NT2/D1 (cell line): ENCODE results near the gene IL26.
"Not testable (repeated sequence)": the region's sequence is repeated elsewhere in the genome, so short reads cannot be mapped to it uniquely, and the experiment has no call there.

Experiments
- DNase-seq: peaks from one replicate; pipeline ENCODE4 v3.0.0-alpha.2; 2011; ENCODE audit warnings: low read depth, low spot score
- H3K27me3 ChIP-seq: 2 replicates; pipeline ENCODE4 v1.6.0; 2011; ENCODE audit warnings: mild to moderate bottlenecking; ENCODE audit not compliant: insufficient read length, insufficient read depth
- H3K36me3 ChIP-seq: 2 replicates; pipeline ENCODE4 v1.6.1; 2011; ENCODE audit warnings: mild to moderate bottlenecking, low read length, mixed read lengths; ENCODE audit not compliant: insufficient read depth, insufficient read length
- H3K4me1 ChIP-seq: 2 replicates; pipeline ENCODE4 v1.5.1; 2011; ENCODE audit not compliant: insufficient read depth, insufficient read length
- H3K4me3 ChIP-seq: 2 replicates; pipeline ENCODE4 v1.5.1; 2011; ENCODE audit warnings: low read depth; ENCODE audit not compliant: insufficient read length
- H3K9ac ChIP-seq: 2 replicates; pipeline ENCODE4 v1.6.0; 2011; ENCODE audit warnings: low read depth; ENCODE audit not compliant: insufficient read length
- H3K9me3 ChIP-seq: 2 replicates; pipeline ENCODE4 v1.5.1; 2011; ENCODE audit warnings: mild to moderate bottlenecking, low read length; ENCODE audit not compliant: insufficient read depth
- SUZ12 ChIP-seq: IDR thresholded peaks from 2 replicates; pipeline ENCODE4 v1.6.1; 2011; ENCODE audit not compliant: insufficient read length, insufficient read depth; ENCODE audit errors: extremely low read depth
- YY1 ChIP-seq: IDR thresholded peaks from 2 replicates; pipeline ENCODE4 v1.6.1; 2011; ENCODE audit not compliant: insufficient read length, insufficient read depth
- ZNF274 ChIP-seq: IDR thresholded peaks from 2 replicates; pipeline ENCODE4 v1.6.1; 2011; ENCODE audit warnings: mild to moderate bottlenecking, low read depth, low read length

The IL26 gene

DNA sequence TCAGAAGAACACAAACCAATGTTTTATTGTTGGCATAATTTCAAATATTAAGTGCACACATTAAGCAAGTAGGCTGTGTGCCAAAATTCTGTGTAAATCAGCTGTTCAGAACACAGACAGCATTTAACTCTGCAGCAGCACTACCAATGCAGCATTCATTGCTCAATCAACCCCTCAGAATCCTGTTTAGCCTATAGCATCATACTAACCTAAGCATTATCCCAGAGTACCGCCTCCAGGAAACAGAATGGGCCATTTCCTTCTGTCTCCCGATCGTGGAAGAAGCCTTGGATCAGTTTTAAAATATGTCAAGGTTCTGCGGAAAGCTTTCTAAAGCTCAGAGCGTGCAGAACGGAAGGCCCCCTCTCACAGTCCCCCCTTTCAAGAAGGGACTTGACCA lies 3.3 kb downstream of the IL26 start:
- Histone ChIP-seq H3K9ac (no peak overlapping the region), H3K27me3 (no peaks in the 10 kb centered on the region), H3K4me1 (no peaks in the 10 kb centered on the region), H3K9me3 (no peaks in the 10 kb centered on the region), H3K36me3 (no peaks in the 10 kb centered on the region), H3K4me3 (no peak overlapping the region)
- no peak for DNase-seq
- TF ChIP-seq YY1: no peak
- TF ChIP-seq SUZ12: no peak
- TF ChIP-seq ZNF274: no peak

DNA sequence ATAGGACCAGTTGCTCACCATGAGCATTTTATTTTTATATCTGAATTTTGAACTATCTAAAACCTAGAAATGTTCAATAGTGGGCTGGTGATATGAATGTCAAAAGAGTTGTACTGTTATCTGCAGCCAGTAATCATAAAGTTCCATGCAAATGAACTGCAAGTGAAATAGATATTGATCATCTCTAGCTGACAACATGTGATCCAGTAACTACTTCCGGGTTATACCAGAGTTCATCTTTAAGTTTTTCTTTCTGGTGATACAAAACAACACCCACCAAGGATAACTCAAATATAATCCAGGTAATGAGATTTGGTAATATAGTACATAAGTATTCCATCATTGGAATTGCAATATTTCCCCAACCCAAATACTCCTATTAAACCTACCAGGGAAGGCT lies 4.1 kb downstream of the IL26 start:
- H3K9me3 ChIP-seq: no peaks in the 10 kb centered on the region
- DNase-seq: no peak
- no peaks in the 10 kb centered on the region for H3K27me3 ChIP-seq
- TF ChIP-seq ZNF274 (no peak), SUZ12 (no peak), YY1 (no peak)
- H3K4me1 ChIP-seq: no peaks in the 10 kb centered on the region
- H3K4me3 ChIP-seq: no peak overlapping the region
- no peak overlapping the region for H3K9ac ChIP-seq
- H3K36me3 ChIP-seq: no peaks in the 10 kb centered on the region

GRCh38 chr12:68210875-68211274 lies 14.7 kb downstream of the IL26 start:
- TF ChIP-seq ZNF274: no peak
- TF ChIP-seq SUZ12: no peak
- no peak for TF ChIP-seq YY1
- Histone ChIP-seq H3K4me3 (no peak overlapping the region), H3K9me3 (no peaks in the 10 kb centered on the region), H3K27me3 (no peaks in the 10 kb centered on the region), H3K36me3 (no peaks in the 10 kb centered on the region), H3K9ac (no peak overlapping the region), H3K4me1 (no peaks in the 10 kb centered on the region)
- DNase-seq: no peak

- DNase-seq, H3K9ac ChIP-seq, H3K27me3 ChIP-seq, H3K4me3 ChIP-seq, H3K4me1 ChIP-seq, H3K9me3 ChIP-seq, H3K36me3 ChIP-seq: not testable (repeated sequence)
Measured at GRCh38 chr12:68209048-68209728, 16.4 kb downstream of the IL26 start.

GRCh38 chr12:68207276-68207675 lies 18.3 kb downstream of the IL26 start:
- DNase-seq: no peak

GRCh38 chr12:68206446-68206845 lies 19.2 kb downstream of the IL26 start:
- no peak for TF ChIP-seq SUZ12
- no peak for TF ChIP-seq YY1
- no peak for TF ChIP-seq ZNF274
- no peak for DNase-seq
- Histone ChIP-seq H3K27me3 (no peaks in the 10 kb centered on the region), H3K9me3 (no peaks in the 10 kb centered on the region), H3K36me3 (no peaks in the 10 kb centered on the region), H3K4me3 (no peak overlapping the region), H3K4me1 (no peaks in the 10 kb centered on the region), H3K9ac (no peak overlapping the region)

More at GRCh38 chr12:68207276-68207675, 18.3 kb downstream of the IL26 start:
- H3K9me3 ChIP-seq: no peaks in the 10 kb centered on the region
- H3K4me3 ChIP-seq: no peak overlapping the region
- H3K27me3 ChIP-seq: no peaks in the 10 kb centered on the region
- TF ChIP-seq YY1 (no peak), SUZ12 (no peak), ZNF274 (no peak)
- H3K36me3 ChIP-seq: no peaks in the 10 kb centered on the region
- H3K9ac ChIP-seq: no peak overlapping the region
- H3K4me1 ChIP-seq: no peaks in the 10 kb centered on the region

GRCh38 chr12:68203460-68203875 lies 22.1 kb downstream of the IL26 start:
- no peaks in the 10 kb centered on the region for H3K4me1 ChIP-seq
- no peak overlapping the region for H3K9ac ChIP-seq
- H3K27me3 ChIP-seq: no peaks in the 10 kb centered on the region
- TF ChIP-seq YY1 (no peak), SUZ12 (no peak), ZNF274 (no peak)
- no peaks in the 10 kb centered on the region for H3K36me3 ChIP-seq
- no peaks in the 10 kb centered on the region for H3K9me3 ChIP-seq
- DNase-seq: no peak
- H3K4me3 ChIP-seq: no peak overlapping the region
